GM19023 (cell line): ENCODE measurements around the gene OPHN1.

Experiments
- ATAC-seq: cut with Tn5 transposase; IDR thresholded peaks from one replicate; pipeline ENCODE4 v1.9.1; 2021; ENCODE audit warnings: mild to moderate bottlenecking, moderate library complexity; ENCODE audit not compliant: unreplicated experiment

The OPHN1 gene

DNA sequence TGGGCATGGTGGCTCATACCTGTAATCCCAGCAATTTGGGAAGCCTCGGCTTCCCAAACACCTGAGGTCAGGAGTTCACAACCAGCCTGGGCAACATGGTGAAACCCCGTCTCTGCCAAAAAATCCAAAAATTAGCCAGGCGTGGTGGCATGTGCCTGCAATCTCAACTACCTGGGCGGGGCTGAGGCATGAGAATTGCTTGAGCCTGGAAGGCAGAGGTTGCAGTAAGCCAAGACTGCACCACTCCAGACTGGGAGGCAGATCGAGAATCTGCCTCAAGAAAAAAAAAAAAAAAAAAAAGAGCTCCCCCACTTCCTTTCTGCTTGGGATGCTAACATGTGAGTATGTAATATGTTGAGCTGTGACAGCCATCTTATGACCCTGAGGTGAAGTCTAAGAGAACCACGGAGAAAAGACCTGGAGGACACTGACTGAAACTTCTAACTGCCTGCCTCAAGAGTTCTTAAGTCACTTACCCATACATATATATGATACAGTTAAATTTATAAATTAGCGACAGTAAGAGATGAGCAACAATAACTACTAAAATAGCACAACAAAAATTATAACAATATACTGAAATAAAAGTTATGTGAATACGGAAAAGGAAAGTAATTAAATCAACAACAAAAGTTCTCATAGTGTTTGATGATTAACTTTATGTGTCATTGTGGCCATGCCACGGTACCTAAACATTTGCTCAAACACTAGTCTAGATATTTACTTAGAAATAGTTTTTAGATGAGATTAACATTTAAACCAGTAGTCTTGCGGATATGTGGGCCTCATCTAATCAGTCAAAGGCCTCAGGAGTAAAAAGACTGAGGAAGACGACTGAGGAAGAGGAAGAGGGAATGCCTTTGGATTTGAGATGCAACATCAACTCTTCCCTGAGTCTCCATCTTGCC is 178.3 kb downstream of the OPHN1 start:
- no peak for ATAC-seq

DNA sequence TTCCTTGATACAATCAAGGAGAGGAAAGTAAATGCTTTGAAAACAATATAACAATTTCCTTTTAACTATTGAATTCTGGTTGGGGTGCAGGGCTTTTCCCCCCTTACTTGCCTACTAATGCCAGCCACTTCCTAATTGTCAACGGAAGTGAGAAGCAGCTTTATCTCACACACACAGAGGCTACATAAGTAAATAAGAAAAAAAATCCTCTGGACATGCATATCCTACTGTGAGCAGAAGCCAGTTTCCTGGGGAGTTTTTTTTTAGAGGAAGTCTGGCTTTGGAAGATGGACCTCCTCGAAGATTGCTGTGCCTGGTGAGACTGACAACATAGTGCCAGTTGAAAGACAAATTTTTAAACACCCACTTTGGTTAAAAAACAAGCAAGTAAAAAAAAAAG is 180.6 kb downstream of the OPHN1 start:
- ATAC-seq: no peak

DNA sequence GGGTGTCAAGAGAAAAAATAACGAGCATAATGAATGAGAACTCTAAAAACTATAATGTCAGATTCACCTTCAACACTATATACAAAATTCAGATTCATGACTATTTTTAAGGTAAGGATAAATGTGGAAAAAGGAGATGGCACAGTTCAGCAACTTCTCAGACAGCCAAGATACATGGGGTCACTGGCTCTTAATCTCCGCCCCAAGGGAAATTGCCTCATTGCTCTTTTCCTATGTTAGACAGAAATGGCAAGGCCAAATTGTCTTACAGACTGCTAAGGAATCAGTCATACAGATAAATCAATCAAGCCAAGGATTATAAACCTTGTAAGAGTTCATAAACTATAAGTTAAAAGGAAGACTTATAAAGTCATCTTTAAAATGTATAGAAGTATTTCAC is 183.4 kb downstream of the OPHN1 start:
- no peak for ATAC-seq

DNA sequence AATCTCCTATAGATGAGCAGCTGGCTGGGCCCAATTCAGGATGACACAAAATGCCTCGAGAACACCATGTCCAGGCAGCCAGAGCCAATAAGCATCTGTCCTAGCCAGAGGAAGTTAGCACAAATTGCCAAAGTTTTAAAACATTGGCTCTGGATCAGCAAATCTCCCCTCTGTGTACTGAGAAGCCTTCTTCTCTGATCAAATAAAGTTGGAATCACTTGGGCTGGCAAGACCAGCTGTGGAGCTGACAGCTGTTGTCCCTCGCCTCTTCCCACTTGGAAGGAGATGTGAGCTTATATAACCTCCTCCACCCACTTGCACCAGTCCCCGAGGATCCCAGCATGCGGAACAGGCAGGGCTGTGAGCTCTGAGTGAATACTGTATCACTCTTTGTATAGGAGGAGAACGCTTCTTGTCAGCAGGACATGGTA is 183.9 kb downstream of the OPHN1 start:
- ATAC-seq: no peak

DNA sequence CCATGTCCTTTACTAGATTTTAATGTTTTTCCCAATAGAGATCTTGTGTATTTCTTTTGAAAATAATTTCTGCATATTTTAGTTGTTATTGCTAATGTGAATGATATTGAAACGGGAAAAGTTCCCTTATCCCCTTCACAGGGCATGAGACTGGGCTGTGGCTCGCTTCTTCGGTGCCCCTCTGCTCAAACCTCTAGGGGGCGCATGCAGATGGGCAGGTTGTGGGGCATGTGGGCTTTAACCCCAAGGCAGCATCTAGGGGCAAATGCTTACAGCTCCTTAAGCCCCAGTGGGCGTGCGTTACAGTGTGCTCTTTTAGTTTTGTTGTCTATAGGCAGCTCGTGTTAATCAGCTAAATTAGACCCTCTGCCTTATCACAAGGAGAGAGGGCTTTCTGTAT is 194.7 kb downstream of the OPHN1 start:
- no peak for ATAC-seq

DNA sequence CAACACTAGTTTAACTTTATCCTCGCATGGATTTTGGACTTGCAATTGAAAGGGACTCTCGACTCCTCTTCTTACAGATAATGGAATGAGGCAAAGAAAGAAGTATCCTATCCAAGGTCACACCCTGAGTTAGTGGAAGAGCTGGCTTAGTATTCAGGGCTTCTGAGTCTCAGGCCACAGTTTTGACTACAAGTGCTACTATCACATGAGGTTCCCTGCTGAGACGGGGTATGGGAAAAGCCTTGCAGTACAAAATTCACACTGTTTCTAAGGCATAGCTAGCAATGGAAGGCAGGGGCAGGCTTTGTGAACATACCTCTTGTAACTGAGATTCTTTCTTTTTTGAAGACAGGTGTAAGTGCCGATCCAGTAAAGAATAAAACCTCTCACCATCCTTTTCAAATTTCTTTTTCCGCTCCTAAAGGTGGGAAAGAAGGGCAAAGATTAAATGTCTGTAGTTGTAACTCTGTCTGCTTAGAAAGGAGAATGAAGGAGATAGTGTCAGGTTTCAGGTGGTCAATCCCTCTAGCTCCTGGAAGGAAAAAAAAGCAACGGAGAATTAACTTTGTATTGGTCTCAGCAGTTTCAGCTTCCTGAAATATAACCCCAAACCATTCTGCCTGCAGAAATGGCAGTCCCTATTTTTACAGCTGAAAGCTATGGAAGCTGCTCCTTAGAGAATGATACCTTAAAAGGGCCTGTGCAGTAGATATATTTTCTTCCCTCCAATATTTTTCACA is 199.0 kb downstream of the OPHN1 start:
- ATAC-seq: no peak

DNA sequence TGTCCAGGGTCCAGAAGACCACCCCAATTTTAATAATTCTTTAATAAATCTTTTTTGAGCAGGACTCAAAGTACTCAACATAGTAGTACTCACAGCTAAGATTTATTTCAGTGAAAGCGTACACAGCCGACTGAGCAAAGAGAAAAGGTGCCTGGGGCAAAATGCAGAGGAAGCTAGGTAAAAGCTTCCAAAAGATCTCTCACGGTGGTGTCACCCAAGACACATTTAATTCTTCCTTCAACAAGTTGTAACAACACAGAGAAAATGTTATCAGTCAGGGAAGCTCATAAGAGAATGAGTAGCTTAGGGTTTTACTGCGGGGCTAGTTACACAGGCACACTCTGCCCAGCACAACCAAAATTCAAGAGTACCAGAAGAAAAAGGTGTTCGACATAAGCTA is 201.1 kb downstream of the OPHN1 start:
- ATAC-seq: no peak

DNA sequence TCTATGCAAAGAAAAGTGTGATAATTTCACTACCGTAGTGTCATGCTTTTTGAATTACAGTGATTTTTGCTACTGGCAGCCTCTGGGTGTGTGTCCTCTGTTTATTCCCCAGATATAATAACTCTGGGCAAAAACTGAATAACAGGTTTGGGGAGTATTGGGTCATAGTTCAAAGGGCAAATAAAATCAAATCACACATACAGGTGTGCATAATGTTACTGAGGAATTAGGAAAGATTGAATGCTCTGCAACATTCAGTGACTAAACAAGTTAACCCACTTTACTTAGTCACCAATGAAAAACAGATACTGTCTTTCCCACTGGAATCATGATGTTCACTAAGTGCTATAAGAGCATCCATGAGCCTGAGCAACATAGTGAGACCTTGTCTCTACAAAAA is 224.3 kb downstream of the OPHN1 start:
- no peak for ATAC-seq

DNA sequence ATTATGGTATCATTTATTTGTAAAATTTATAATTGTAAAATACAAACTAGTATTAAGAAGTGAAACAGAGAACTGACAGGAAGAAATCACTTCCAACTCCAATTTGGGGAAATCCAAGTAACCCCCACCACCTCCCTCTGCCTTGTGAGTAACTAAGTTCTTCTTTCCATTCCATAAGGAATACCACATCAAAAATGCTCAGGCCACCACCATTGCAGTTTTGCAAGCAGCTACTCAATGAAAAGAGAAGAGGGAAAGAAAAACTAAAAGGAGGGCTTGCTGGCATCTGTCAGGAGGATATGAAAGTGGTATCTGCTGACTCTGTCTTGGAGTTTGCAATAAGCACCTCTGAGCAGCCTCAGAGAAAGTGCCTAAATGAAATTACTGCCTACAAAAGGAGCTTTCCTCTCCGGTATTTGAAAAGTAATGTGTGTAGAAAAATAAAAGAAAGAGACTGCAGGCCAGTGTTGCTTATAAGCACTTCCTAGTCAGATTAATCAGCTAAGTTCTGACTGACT is 228.7 kb downstream of the OPHN1 start:
- no peak for ATAC-seq

DNA sequence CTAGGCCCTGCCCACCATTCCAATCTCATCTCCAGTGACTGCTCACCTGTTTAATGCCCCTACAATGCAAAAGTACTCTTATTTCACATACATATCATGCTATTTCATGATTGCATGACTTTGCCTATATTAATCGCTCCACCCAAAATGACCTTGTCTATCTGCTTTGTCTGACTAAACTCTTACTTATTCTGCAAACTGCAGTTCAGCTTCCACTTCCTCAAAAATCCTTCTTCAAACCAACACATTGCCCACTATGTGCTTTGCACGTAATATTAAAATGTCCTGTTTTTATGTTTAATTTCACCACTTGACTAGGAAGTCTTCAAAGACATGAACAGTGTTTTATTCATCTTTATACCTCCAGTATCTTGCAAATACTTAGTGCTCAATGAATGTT is 229.6 kb downstream of the OPHN1 start:
- no peak for ATAC-seq

DNA sequence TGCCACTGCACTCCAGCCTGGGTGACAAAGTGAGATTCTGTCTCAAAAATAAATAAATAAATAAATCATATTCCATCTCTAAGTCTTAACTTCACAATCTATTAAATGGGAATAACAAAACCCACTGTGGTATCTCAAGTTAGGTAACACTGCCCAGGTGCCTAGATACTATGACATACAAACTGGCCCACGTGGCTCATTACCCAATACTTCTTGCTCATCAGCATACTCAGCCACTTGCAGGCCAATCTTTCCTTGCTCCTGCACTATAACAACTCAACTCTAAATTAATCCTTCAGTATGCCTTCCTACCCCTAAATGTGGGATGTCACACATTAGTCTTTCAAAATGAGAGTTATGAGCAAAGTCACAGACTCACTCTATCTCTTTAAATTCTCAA is 230.1 kb downstream of the OPHN1 start:
- ATAC-seq: no peak

DNA sequence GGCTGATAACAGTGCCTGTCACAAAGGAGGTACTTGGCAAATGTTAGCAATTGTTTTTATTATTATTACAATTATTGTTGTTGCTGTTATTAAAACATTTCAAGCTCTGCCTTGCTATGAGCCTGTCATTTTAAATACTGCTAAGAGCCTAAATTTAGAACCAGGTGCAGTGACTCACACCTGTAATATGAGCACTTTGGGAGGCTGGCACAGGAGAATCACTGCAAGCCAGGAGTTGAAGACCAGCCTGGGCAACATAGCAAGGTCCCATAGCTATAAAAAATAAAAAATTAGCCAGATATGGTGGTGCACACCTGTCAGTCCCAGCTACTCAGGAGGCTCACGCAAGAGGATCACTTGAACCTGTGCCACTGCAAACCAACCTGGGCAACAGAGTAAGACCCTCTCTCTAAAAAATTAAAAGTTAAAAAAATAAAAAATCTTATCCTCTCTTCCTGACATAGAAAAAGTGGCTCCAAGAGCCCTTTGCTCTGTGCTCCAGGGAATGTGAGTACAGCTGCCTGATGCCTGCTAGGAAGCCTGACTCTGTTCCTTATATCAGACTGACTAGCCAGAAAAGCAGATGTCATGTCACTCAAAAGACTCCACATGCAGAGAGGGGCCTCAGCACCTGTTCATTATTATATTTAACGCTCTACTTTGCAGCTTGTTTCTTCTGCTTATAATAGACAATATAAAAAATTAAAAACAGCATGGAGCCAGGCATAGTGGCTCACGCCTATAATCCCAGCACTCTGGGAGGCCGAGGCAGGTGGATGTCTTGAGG is 234.0 kb downstream of the OPHN1 start:
- ATAC-seq: no peak

DNA sequence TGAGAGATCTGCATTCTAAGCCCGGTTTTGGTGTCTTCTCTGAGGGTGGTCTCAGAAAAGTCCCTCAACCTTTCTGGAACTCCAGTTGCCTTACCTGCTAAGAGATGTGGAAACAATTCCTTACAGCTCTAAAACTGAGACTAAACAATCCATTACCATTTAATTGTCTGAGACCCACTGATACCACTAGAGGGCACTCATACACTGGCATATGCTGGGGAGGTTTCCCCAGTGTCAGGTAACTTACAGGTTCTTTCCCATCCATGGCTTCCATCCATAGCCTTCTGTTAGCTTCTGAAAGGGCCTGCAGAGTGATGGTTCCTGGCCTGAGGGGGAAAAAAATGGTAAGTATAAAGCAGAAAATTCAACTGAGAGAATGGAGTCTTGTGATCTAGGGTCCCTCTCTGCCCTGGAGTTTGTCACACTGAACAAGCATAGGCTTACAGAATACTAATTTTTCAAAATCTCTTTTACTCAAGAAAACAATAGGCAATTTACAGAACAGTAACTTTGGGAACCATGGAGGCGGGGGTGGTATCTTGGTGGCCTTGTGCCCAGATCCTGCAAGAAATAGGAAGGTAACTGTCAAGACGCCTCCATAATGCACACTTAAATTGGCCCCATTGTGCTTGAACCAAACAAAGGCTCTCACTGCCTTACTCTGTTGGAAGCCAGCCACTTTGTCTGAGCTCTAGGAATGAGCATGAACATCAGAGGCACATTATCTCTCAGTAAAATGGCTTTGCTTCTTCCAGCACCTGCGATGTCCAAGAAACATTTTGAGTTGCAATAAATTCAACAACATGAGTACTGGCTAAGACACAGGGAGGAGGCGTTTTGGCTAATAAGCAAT is 236.1 kb downstream of the OPHN1 start:
- peak; percentile 94 for ATAC-seq

DNA sequence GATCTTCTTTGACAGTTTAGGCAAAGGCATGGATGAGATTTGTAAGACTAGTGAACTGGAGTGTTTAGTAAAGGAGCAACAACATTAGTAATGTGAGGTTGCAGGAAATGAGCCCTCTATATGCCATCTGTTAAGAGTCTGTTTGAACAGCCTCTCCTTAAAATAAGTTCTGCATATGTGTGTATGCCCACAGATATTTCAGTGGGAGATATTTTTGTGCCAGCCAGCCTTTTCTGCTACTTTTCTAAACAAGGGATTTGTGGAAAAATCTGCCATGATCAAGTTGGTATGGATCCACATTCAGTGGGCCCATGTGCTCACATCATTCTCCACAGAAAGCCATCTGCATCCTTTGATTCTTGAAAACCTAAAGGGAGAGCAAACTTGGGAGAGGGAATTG is 237.7 kb downstream of the OPHN1 start:
- ATAC-seq: no peak

DNA sequence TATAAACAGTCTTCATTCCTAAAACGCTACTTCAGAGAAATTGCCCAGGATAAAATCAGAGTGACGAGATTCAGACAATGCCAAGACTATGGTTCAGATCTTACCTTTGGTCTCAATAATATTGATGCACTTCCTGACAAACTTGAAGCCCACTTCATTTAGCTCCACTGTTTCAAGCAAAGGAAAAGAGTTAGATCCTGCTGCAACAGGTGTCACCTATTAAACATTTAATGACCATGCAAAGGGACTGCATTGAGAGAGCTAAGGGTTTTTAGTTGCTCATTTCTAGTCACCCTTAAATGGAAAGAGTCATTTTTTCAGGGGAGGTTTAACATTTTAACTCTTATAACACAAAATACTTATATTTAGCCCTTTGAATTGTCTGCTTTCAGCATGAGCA is 239.5 kb downstream of the OPHN1 start:
- ATAC-seq: no peak

DNA sequence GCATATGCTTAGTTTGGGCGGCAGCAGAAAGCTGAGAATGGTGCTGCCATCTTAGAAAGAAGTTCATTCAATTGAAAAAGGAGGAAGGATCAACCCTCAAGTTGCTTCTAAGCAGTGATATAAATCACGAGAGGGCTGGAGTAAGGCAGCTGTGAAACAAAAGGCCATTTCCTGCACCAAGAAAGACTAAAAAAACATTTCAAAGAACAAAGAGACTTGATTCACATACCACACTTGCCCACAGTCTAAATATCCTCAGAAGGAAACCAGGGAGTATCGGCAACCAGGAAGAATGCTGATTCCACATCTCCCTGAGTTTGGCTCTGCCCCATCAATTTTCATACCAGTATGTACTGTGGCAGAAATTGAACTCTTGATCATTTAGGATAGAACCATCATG is 240.1 kb downstream of the OPHN1 start:
- ATAC-seq: no peak

DNA sequence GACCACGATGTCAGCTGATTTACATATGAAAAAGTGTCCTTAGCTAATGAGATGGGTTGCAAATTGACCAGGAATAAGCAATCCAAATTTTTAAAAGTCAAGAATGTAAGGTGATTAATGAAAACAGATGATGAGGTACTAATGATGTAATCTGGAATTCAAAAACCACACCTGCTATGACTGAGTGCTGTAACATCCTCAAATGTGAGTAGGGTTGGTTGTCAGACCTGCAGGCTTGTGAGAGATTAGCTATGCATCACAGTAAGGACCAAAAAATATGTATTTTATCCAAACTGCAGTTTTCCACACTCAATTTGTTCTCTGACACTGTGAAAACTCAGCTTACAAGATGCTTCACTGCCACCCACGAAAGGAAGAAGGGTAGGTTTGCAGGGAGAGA is 242.5 kb downstream of the OPHN1 start:
- no peak for ATAC-seq

DNA sequence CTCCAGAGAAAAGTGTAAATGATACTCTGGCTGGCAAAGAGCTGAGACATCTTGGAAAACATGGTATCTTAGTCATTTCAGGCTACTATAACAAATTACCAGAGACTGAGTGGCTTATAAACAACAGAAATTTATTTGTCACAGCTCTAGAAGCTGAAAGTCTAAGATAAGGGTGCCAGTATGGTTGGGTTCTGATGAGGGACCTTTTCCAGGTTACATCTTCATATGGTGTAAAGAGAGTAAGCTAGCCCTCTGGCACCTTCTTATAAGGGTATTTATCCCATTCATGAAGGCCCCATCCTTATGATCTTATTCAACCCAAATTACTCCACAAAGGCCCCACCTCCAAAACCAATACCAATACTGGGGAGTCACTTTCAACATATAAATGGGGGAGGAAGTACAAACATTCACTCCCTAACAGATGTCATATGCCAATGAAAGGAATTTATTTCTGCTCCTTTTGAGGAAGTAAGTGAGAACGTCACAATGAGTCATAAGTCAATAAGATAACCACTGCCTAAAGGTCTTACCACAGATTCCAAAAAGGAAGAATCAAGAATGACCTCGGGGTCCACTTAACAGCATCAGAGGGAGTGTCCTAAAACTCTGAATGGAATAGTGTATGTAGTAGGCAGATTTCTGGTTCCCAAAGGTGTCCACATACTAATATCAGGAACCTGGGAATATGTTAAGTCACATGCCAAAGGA is 246.6 kb downstream of the OPHN1 start:
- no peak for ATAC-seq

DNA sequence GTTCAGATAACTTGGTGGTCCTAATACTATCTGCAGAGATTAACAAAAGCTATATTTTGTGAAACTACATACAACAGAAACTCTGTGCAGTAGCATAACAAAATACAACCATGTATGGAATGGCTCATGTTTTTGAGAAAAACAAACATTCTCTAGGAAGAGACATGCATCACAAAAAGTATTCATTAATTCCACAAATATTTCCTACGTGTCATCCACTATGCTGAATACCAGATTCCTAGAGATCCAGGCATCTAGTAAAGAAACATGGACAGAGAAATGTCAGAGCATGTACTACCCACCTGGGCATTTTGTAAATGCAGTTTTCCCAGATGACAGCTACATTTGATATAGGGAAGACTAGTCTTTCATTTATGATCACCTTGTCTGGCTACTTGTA is 248.1 kb downstream of the OPHN1 start:
- ATAC-seq: no peak
